Right lobe of liver (tissue), 6 donors: ENCODE data around the gene GNAZ. TPM values are rescaled to one million over a fixed set of nuclear protein-coding genes. Genes with fewer than 3 reads are reported as not detected.

Source experiments
- ATAC-seq, 4 donors: fragments of 200-7000 bp; cut with Tn5 transposase; one replicate each; pipeline ENCODE4 v1.9.1; 2020; ENCODE audit warnings: mild to moderate bottlenecking in 4 of 4, moderate library complexity in 4 of 4
- DNase-seq, 3 donors: peaks; one replicate each; pipeline ENCODE4 v3.0.0-alpha.2; 2020
- H3K27ac ChIP-seq, 3 donors: fragments of 200-600 bp; one replicate each; pipeline ENCODE4 v1.8.0; 2022
- H3K27me3 ChIP-seq, 2 donors: fragments of 200-600 bp; one replicate each; pipeline ENCODE4 v1.8.0; 2022
- H3K36me3 ChIP-seq, 4 donors: fragments of 200-600 bp; sonication (generic) in 1 of 4; one replicate each; pipeline versions ENCODE4 v1.5.1 to v1.8.0; 2017 to 2022; ENCODE audit warnings: control low read depth in 1 of 4
- H3K4me1 ChIP-seq, 4 donors: fragments of 200-600 bp; sonication (generic) in 1 of 4; one replicate each; pipeline versions ENCODE4 v1.5.1 to v1.8.0; 2017 to 2022; ENCODE audit warnings: control low read depth in 1 of 4
- H3K4me3 ChIP-seq, 3 donors: fragments of 200-600 bp; one replicate each; pipeline ENCODE4 v1.8.0; 2022
- H3K9me3 ChIP-seq, 4 donors: fragments of 200-600 bp; sonication (generic) in 1 of 4; one replicate each; pipeline versions ENCODE4 v1.5.1 to v1.8.0; 2017 to 2022; ENCODE audit warnings: control low read depth in 1 of 4
- POLR2A ChIP-seq: fragments of 450-650 bp; IDR thresholded peaks from one replicate; pipeline ENCODE4 v1.6.1; 2017; ENCODE audit warnings: antibody characterized with exemption, mild to moderate bottlenecking
- WGBS: methylation state at CpG from one replicate; pipeline ENCODE4 v1.1.6; 2018; ENCODE audit warnings: low coverage, low lambda C conversion rate; ENCODE audit not compliant: insufficient coverage; ENCODE audit errors: missing lambda C conversion rate; 5-methylcytosine and 5-hydroxymethylcytosine counted together
- intact Hi-C, 2 donors: fragments of 100-400 bp; cut with DNase I; formaldehyde crosslinking; loops; one replicate each; pipeline versions ENCODE4 v1.11.2 to v1.14.1; 2022
- total RNA-seq, 6 experiments: library from RNA; depleted of rRNA in 2 of 6; stranded (reverse); fragments of >200 nt in 2 of 6; fragmentation: NEBNext Ultra II Directional in 3 of 6; extraction: Animal tissue kit (Norgen Biotek cat#: 25700) in 3 of 6; gene quantifications; one replicate each; pipeline versions ENCODE4 v1.1.0 to v1.2.4, GENCODE V29; 2016 to 2023
- TF ChIP-seq, protein P1 (sequence below), 4 donors: fragments of 200-600 bp in 3 of 4; fragments of 450-650 bp in 1 of 4; IDR thresholded peaks; one replicate each; pipeline versions ENCODE4 v1.5.1 to v1.8.0; 2016 to 2022; ENCODE audit warnings: antibody characterized with exemption in 4 of 4, mild to moderate bottlenecking in 2 of 4
- donor health status: DM: no; HTN: yes; CAD: no.
- donor health status: DM: no; HTN: no; CAD: no.
- donor health status: DM: no; HTN: no; CAD: no.
- donor health status: DM: no; HTN: yes; CAD: no.
- donor health status: DM: no; HTN: yes; CAD: no.

GNAZ gene
- total RNA-seq, 6 experiments from 2014 or later: 0.15 to 1.5 (median 0.53) TPM

DNA sequence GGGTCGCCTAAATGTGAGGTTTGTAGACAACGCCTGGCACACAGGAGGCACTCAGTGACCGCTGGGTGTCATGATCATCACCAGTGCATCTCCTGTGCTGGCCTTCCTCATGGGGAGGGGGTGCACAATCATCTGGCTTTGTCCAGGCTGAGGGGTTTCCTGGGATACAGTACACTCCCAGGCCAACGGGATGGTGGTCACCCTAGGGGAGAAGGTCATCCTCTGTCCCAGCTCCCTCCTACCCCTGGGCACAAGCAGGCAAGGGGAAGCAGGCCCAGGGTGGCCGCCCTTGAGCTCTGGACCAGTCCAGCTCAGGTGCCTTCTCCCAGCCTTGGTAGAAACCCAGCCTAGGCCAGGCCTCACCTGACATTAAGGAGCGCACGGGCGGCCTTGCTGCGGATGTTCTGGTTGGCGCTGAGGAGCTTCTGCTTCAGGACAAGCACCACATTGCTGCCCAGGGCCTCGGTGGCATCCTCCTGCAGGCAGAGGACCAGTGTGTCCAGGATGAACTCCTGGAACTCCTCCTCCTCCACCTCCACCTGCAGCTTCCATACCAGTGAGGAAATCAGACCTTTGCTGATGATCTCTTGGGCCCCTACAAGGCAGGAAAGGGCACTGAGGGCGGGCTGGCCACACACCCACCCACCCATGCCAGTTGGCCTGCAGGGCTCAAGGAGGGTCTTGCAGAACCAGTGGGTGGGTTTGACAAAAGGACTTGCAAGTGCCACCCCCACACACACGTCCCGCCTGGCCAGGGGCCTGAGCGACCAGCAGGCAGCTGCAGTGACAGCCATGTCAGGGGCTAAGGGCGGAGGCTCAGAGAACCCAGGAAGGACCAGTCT is 6.6 kb upstream of the GNAZ start:
- H3K27ac ChIP-seq: no peak overlapping the region
- no peaks in the 10 kb centered on the region for H3K9me3 ChIP-seq
- no peaks in the 10 kb centered on the region for H3K27me3 ChIP-seq
- no peaks in the 10 kb centered on the region for H3K4me1 ChIP-seq
- H3K36me3 ChIP-seq: no peaks in the 10 kb centered on the region
- peak in 1 of 3 donors; percentile 38 for DNase-seq
- ATAC-seq: no peak
- 100% methylated on average over 1 of the region's 16 CpGs for WGBS
- intact Hi-C loops: no loop called here
- no peak overlapping the region for H3K4me3 ChIP-seq
- TF ChIP-seq, protein P1, sequence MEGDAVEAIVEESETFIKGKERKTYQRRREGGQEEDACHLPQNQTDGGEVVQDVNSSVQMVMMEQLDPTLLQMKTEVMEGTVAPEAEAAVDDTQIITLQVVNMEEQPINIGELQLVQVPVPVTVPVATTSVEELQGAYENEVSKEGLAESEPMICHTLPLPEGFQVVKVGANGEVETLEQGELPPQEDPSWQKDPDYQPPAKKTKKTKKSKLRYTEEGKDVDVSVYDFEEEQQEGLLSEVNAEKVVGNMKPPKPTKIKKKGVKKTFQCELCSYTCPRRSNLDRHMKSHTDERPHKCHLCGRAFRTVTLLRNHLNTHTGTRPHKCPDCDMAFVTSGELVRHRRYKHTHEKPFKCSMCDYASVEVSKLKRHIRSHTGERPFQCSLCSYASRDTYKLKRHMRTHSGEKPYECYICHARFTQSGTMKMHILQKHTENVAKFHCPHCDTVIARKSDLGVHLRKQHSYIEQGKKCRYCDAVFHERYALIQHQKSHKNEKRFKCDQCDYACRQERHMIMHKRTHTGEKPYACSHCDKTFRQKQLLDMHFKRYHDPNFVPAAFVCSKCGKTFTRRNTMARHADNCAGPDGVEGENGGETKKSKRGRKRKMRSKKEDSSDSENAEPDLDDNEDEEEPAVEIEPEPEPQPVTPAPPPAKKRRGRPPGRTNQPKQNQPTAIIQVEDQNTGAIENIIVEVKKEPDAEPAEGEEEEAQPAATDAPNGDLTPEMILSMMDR (IDR thresholded peaks at IDR 0.05): no peak
- no peak for TF ChIP-seq POLR2A

DNA sequence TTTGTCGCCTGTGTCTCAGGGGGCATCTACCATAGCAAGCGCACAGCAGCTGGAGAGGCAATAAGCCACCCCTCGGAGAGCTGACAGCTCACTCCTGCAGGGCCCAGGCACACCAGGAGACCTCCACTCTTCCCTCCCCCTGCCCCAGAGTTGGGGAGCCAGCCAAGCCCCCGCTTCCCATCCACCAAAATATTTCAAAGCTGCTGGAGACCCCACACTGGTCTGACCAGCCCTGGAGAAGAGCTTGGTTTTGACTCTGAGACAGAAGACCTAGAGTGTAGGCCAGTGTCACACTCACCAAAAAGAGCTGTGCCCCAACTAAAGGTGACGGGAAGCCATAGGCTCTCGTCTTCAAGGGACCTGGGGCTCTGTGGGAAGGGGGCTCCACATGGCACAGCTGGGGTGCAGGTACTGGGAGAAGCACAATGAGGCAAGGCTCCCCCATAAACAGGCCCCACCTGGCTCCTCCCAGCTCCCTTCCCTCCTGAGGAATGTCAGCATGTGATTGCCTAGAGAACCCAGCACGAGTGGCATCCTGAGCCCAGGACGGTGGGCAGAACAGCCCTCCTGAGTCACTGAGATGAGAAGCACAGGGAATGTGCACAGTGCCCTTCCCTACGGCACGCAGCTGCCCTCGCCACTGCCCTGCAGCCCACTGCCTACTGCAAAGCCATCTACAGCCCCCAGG is 5.8 kb upstream of the GNAZ start:
- Histone ChIP-seq H3K27me3 (no peaks in the 10 kb centered on the region), H3K36me3 (no peaks in the 10 kb centered on the region), H3K4me3 (no peak overlapping the region), H3K4me1 (peaks cover 0 to 2% (median 0%) of the 10 kb centered on the region in 4 donors), H3K27ac (no peak overlapping the region), H3K9me3 (no peaks in the 10 kb centered on the region)
- intact Hi-C loops: no loop called here
- no peak for ATAC-seq
- peak in 1 of 3 donors; percentile 33 for DNase-seq
- TF ChIP-seq POLR2A: no peak
- TF ChIP-seq, protein P1 (IDR thresholded peaks at IDR 0.05): no peak
- 100% methylated on average over 2 of the region's 11 CpGs for WGBS

DNA sequence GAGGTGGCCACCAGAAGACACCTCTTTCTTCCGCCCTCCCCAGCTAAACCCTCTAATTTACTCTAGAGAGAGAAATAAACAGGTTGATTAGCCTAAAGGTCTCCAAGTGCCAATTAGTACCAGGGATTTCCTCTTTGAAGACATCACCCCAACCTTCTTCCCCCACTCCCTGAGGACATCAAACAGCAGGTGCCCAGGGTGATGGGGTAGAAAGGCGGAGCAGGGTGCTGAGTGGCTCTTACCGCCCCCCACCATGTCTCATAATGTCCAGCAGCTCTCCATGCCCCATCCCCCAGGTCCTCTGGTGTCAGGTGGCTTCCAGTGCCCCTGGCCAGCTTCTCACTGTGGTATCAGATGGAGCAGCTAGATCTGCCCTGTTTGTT is 5.3 kb upstream of the GNAZ start:
- no peak for TF ChIP-seq POLR2A
- TF ChIP-seq, protein P1 (IDR thresholded peaks at IDR 0.05): no peak
- peaks cover 0 to 5% (median 0%) of the 10 kb centered on the region in 4 donors for H3K4me1 ChIP-seq
- H3K27me3 ChIP-seq: no peaks in the 10 kb centered on the region
- intact Hi-C loops: no loop called here
- H3K27ac ChIP-seq: no peak overlapping the region
- no peaks in the 10 kb centered on the region for H3K36me3 ChIP-seq
- no peak overlapping the region for H3K4me3 ChIP-seq
- ATAC-seq (no peak), DNase-seq (peak in 1 of 3 donors; percentile 32)
- 88% methylated on average over 1 of the region's 3 CpGs for WGBS
- H3K9me3 ChIP-seq: no peaks in the 10 kb centered on the region

DNA sequence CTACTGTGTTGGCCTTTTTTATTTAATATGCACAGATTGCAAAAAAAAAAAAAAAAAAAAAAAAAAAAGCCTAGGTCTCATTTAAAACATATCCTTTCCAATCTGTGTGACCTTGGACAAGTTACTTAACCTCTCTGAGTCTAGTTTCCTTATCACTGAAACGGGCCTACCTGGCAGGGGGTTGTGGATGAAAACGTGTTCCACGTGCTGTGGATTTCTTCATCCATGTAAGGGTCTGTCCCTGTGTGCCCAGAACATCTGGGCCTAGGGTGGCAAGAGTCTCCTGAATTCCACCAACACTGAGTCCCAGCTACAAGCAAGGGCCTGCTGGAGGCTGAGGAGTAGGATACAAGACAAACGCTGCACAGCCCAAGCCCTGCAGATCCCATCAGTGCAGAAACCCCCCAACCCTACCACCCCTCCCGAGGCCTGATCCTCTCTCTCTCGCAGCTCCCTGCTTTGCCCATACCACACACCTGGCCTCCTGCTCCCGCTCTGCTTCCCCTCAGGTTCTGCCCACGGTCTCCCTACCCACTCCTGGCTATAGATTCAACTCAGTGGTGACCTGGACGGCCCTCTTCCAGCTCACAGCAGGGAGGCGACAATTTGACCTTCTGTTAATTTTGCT is 4.7 kb upstream of the GNAZ start:
- WGBS: 55% methylated on average over 5 of the region's 10 CpGs
- TF ChIP-seq, protein P1 (IDR thresholded peaks at IDR 0.05): no peak
- no peak for TF ChIP-seq POLR2A
- H3K4me3 ChIP-seq: no peak overlapping the region
- H3K27ac ChIP-seq: no peak overlapping the region
- H3K4me1 ChIP-seq: peaks cover 0 to 5% (median 0%) of the 10 kb centered on the region in 4 donors
- intact Hi-C loops: no loop called here
- no peaks in the 10 kb centered on the region for H3K27me3 ChIP-seq
- ATAC-seq (no peak), DNase-seq (peak in 1 of 3 donors; percentile 38)
- no peaks in the 10 kb centered on the region for H3K36me3 ChIP-seq
- no peaks in the 10 kb centered on the region for H3K9me3 ChIP-seq
